Inflammatory macrophage treated with lipopolysaccharide for 1 hour (primary cell): ENCODE results near the gene SERPINA3.
"Not testable (repeated sequence)": the region's sequence is repeated elsewhere in the genome, so short reads cannot be mapped to it uniquely, and the experiment has no call there.

Source experiments
- DNase-seq, 2 donors: peaks; one replicate each; pipeline ENCODE4 v3.0.0-alpha.2; 2020 to 2022

The SERPINA3 gene

DNA sequence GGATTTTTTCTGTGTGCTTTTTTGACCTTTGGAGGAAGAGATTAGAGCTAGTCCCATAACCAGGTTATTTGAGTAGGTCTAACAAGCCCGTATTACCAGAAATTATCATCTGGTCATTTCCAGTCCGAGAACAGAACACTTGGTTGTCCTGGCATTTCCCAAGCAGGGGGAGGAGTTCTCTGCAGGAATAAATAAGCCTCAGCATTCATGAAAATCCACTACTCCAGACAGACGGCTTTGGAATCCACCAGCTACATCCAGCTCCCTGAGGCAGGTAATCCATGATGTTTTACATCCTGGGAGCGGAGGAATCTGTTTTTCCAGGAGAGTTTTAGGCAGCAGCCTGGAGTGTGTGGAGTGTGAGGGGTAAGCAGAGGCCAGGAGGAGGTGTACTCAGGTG lies at the start of gene SERPINA3:
Gene SERPINA3, plus strand, starts transcription at position 218 of the 400 bp plus-strand sequence. CDS start 2,051 bp downstream, outside the sequence.
- no peak for DNase-seq

DNA sequence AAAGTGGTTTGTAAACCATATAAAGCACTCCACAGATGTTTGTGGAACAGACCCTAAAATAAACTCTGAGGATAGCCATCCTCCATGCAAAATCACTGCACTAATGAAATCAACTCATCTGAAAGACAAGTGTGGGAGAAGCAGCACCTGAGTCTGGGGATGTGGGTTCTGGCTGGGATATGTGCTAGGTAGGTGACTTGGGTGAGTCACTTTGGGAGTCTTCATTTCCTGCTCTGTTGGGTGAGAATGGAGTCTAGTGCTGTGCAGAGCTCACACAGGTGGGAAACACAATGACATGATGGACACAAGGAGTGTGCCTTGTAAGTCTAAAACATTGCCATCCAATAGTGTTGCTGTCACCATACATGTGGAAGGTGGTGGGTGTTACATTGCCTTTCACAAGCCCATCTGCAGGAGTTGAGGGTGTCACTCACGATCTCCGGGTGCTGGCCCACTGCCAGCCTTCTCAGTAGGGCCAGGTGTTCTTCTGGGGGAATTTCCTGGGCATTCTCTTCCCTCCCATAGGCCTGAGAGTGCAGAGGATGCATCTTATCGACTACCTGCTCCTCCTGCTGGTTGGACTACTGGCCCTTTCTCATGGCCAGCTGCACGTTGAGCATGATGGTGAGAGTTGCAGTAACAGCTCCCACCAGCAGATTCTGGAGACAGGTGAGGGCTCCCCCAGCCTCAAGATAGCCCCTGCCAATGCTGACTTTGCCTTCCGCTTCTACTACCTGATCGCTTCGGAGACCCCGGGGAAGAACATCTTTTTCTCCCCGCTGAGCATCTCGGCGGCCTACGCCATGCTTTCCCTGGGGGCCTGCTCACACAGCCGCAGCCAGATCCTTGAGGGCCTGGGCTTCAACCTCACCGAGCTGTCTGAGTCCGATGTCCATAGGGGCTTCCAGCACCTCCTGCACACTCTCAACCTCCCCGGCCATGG lies 49.0 kb upstream of the SERPINA3 start:
- no peak for DNase-seq

- no peak for DNase-seq
Observed at GRCh38 chr14:94564381-94564780, 47.8 kb upstream of the SERPINA3 start.

DNA sequence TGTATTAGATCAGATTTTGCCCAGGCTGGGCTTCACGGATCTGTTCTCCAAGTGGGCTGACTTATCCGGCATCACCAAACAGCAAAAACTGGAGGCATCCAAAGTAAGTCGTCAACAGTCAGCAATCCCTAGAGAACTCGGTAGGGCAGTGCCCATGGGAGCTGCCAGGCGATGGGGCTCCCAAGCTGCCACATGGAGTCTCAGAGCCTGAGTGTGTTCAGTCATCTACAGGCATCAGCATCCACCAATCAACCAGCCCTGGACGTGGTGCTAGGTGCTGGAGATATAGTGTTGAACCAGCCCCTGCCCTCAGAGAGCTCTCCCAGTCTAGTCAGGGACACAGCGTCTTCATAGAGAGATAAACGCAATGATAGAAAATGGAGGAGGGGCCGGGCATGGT lies 44.0 kb upstream of the SERPINA3 start:
- no peak for DNase-seq

DNA sequence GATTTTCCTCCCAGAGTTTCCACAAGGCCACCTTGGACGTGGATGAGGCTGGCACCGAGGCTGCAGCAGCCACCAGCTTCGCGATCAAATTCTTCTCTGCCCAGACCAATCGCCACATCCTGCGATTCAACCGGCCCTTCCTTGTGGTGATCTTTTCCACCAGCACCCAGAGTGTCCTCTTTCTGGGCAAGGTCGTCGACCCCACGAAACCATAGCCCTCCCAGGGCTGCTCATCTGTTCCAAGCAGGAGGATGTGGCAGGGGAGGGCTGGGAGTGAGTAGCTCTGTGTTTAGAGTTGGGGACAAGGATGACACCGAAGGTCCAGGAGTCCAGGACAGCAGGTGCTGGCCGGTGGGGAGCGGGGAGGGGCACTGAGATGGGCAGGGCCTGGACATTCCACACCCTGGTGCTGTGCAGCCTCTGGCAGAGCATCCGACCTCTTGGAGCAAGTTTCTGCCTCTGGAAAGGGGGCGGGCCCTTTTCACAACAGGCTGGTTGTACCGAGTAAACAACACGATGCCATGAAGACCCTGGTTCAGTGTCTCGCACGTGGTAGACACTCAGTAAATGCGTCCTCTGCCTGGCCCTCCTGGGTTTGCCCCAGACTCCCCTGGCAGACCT lies 42.7 kb upstream of the SERPINA3 start:
- DNase-seq, result no peak

GRCh38 chr14:94570002-94570400 lies 42.2 kb upstream of the SERPINA3 start:
- no peak for DNase-seq

DNA sequence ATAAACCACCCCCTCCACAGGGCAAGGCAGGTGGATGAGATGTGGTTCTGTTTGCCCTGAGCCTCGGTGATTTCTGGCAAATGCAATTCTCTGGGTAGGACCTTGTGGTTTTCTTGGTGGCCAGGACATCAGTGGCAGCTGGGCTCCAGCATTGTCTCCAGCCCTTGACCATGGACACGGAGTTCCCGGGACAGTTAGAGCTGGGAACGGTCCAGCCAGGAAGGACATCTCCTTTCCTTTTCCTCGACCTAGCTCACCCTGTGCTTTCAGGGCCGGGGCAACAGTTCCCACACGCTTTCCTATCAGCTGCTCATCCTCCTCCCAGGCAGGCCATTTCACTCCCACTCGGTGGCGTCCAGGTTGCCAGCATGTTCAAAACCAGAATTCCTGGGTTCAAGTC lies 41.8 kb upstream of the SERPINA3 start:
- DNase-seq, result no peak

GRCh38 chr14:94571395-94571794 lies 40.8 kb upstream of the SERPINA3 start:
- DNase-seq, result no peak

DNA sequence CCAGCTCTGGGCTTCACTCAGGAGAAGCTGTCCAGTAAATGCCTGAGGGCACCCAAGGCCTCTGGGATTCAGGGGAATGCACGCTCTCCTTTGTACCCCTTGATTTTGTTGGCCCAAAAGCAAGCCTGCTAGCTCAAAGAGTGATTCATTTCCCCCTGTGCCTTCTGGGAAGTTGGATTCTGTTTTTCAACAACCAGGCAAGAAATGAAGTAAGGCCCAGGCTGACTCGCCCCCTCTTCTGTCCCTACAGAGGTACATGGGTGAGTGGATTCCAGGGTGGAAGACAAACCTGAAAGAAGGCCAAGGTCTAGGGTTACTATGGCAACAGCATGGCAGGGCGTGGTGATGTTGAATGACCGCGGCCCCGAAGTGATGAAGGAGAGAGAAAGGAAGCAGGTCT lies 40.2 kb upstream of the SERPINA3 start:
- no peak for DNase-seq

DNA sequence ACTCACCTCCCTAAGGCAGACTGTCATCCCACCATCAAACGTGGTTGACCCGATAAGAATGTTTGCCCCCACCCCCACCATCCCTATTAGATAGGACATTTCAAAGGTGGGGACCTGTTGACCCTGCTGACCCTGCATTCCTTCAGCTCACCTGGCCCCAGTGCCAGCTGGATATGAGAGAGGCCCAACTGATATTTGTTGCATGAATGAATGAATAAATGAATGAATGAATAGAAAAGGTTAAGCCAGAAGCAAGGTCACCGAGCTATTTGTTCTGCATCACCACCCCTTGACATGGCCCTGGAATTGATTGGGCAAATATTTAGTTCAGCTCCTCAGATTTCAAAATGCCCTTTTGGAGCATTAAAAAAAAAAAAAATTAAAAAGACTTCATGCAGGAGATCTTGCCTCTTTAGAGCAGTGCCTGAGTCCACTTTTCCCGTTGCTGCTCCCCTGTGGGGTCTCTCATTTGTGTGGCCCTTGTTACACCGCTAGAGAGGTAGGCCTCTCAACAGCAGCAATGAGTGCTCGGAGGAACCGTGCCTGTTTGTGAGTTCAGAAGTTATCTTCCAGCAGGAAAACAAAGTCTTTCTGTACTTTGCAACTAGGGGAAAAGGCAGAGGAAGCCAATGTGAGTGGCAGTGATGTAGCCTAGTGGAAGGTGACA lies 39.4 kb upstream of the SERPINA3 start:
- no peak for DNase-seq

GRCh38 chr14:94573475-94574277 lies 38.5 kb upstream of the SERPINA3 start:
- DNase-seq, result no peak

DNA sequence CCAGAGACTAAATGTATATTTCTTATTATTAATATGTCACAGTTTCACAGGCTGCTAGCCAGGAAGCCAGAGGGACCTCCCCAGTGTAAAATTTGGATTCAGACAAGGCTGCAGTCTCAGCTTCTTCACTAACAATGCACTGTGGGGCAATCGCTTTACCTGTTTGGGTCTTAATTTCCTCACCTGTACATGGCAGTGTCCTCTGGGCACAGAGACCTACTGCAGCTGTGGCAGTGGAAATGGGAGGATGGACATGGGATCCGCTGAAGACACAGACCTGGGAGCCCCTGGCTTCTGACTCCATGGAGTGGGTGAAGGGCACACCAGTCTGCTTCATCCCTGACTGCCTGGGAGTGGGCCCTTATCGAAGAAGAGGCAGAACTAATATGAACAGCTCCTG lies 37.9 kb upstream of the SERPINA3 start:
- DNase-seq, result no peak

GRCh38 chr14:94575730-94576585 lies 36.2 kb upstream of the SERPINA3 start:
- DNase-seq, result no peak

GRCh38 chr14:94577472-94577871 lies 34.7 kb upstream of the SERPINA3 start:
- not testable (repeated sequence) for DNase-seq

GRCh38 chr14:94578712-94579111 lies 33.5 kb upstream of the SERPINA3 start:
- DNase-seq, result no peak

DNA sequence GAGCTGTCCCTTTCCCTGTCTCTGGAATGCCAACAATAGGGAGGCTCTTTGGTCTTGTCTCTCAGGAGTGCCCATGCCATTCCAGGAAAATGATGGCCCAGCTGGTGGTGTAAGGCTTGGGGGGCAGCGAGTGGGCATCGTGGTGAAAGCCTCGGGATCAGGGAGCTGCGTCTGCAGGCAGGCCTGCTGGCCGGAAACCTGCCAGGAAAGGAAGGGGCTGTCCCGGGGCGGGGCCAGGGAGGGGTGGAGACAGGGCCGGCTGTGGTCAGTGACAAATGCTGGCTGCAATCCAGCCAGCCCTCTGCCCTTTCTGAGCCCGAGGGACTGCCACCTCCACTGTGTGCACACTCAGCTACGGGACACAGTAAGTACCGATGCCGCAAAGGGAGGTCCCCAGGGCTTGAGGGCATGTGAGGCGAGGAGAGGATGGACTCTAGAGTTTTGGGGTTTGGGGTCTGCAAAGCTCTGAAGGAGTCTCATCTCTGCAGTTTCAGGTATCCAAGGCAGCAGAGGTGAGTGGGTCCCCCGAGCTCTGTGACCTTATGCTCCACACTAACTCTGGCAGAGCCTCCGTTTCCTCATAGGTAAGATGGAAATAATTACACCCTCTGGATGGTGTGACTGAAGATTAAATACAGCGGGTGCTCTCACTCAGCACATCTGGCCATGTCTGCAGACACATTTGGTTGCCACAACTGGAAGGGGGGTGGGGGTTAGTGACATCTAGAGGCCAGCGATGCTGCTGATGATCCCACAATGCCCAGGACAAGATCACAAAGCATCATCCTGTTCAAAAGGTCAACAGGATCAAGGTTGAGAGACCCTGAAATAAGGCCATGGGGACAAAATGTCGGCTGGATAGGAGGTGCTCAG lies 30.8 kb upstream of the SERPINA3 start, which contains the start of gene SERPINA5:
Gene SERPINA5, plus strand, starts transcription at position 300 of the 873 bp plus-strand sequence. CDS start 5,937 bp downstream, outside the sequence.
- no peak for DNase-seq

DNA sequence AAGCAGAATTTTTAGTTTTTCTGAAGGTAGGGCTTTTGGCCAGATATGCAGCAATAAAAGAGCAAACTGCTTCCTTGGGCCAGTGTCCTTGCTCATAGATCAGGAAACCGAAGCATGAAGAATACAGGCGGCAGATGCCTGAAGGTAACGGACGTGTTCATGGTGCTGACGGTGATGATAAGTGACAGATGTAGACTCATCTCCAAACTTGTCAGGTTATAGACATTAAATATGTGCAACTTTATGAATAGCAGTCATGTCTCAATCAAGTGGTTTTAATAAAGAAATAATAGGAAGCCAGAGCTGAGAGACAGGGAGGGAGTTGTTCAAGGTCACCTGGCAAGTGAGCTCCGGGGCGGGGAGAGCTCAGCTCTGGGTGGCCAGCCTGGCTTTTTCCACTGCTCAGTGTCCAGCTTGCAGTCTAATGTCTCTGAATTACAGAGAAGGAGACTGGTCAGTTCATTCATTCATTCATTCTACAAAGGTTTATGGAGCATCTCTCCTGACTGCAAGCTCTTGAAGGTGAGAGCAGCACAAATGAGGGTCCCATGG lies 29.9 kb upstream of the SERPINA3 start:
- DNase-seq, result no peak

- no peak for DNase-seq
Observed at GRCh38 chr14:94582851-94583250, 29.3 kb upstream of the SERPINA3 start.

DNA sequence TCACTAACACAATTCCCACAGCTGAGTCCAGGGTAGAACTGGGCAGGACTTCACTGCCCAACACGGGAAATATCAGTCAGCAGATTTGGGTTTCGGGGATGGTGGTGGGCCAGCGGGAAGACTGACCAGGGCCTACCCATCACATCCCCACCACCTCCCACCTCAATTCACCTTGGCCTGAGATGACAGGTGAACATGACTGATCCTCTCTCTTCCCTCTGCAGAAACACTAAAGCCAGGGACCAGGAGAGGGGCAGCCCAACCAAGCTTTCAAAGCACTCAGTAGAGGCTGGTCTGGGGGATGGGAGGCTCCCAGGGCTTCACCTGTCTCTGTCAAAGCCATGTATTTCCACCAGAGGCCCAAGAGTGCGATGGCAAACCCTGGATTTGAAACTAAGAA lies 28.6 kb upstream of the SERPINA3 start:
- no peak for DNase-seq

DNA sequence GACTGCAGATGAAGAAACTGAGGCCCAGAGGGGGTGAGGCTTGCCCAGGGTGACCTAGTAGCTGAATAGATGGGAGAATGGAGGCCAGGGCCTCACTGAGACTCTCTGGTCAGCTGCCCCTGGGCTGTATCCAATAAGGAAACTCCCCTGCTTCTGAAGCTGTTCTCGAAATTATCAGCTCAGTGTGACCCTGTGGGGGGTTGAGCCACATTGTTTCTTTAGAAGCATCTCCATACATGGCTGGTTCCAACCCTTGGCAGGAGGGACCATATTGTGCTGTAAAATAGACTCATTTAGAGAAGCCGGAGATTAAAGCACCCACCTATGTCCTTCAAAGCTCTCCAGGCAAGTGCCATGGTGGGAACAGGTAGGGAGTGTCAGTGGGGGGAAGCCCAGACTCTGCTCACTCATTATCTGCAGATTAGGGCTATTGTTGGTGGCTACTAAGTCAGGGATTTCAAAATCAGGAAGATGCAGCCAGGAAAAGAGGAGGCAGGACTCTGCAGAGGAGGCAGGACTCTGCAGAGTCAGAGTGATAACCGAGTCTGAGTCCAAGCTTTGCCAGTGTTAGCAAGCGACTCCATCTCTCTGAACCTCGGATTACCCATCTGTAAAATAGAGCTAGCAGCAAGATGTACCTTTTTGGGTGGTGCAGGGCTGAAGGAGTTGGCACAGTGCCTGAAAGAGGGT lies 27.5 kb upstream of the SERPINA3 start:
- no peak for DNase-seq
